Head of caudate nucleus (tissue), 42 donors: ENCODE measurements around the gene AGXT.
"Not testable (repeated sequence)": the region's sequence is repeated elsewhere in the genome, so short reads cannot be mapped to it uniquely, and the experiment has no call there.

Experiments used
- DNase-seq, 42 donors: peaks; one replicate each; pipeline versions ENCODE4 v3.0.0 to v3.0.0-alpha.2; 2020 to 2021; ENCODE audit warnings: mixed read lengths in 7 of 42
- intact Hi-C: fragments of 100-400 bp; cut with DNase I; formaldehyde crosslinking; loops from one replicate; pipeline ENCODE4 v1.15.0; 2022

AGXT gene

GRCh38 chr2:240837621-240838020, 31.0 kb upstream of the AGXT start:
- intact Hi-C loops, result no loop called here

DNA sequence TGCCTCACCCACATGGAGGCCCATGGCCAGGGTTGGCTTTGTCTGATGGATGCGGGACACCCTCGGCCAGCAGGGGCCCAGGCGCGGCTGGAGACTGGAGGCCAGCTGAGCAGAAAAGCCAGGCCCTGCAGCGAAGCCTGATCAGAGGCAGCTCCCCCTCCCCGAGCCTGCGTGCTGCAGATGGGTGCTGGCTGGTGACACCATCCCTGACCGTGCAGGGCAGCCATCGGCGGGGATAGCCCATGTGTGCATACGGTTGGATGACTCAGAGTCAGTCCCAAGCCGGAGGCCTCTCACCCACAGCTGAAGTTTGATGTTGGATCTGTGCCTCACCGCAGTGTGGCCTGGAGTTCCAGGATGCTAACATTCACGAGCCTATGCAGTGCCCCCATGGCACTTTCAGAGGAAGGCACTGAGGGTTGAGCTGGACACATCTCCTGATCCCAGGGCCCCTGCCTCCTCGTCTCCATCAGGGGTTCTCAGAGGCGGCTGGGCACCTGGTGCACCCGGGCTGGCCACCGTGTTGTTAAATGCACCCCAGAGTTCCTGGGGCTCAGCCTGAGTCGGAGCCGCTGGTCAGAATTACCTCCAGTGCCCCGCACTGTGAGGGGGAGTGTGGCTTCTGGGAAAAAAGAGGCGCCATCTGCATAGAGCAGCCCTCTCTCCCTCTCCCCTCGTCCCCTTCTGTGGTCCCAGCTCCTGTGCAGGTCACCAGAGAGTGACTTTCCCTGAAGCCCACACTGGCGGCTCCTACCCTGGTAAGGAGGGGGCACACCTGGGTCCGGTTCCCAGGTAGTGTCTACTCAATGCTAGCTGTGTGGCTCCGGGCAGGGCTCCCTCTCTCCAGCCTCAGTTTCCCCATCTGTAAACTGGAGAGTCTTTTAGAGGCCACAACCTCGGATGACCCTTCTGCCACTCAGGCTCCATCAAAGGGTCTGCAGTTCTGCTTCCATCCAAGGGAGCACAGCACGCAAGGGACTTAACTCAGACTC, 29.2 kb upstream of the AGXT start:
- DNase-seq, result peak in 1 of 42 donors; percentile 52
- intact Hi-C loops, result no loop called here

More at GRCh38 chr2:240837621-240838020, 31.0 kb upstream of the AGXT start:
- no peak for DNase-seq

DNA sequence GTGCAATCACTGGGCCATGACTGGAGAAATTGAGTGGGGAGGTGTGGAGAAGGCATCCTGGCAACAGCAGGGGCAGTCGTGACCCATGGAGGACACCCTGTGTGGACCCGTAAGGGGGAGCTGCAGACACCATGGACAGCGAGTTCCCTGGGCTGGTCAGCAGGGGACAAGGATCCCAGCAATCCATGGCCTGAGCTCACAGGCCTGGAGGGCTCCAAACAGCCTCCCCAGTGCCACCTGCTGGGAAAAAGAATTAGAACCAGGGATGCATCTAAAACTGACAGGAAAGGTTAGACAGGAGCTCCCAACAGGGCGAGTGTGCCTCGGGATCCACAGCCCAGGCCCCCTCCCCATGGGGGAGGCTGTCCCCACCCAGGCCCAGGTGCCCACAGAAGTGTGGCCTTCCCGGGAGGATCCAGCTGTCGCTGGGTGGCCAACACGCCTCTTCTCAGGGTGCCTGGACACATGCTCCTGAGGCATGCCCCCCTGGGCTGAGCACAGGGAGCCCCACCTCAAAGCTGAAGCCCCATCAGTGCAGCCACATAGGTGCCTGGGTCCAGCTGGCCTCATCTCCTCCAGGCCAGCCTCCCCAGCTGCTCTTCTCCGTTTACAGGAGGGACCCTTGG, 28.1 kb upstream of the AGXT start:
- peak; percentile 40 to 92 (median 81) for DNase-seq
- intact Hi-C loops, result no loop called here

GRCh38 chr2:240846309-240846708, 22.3 kb upstream of the AGXT start:
- intact Hi-C loops, DNase-seq: not testable (repeated sequence)

DNA sequence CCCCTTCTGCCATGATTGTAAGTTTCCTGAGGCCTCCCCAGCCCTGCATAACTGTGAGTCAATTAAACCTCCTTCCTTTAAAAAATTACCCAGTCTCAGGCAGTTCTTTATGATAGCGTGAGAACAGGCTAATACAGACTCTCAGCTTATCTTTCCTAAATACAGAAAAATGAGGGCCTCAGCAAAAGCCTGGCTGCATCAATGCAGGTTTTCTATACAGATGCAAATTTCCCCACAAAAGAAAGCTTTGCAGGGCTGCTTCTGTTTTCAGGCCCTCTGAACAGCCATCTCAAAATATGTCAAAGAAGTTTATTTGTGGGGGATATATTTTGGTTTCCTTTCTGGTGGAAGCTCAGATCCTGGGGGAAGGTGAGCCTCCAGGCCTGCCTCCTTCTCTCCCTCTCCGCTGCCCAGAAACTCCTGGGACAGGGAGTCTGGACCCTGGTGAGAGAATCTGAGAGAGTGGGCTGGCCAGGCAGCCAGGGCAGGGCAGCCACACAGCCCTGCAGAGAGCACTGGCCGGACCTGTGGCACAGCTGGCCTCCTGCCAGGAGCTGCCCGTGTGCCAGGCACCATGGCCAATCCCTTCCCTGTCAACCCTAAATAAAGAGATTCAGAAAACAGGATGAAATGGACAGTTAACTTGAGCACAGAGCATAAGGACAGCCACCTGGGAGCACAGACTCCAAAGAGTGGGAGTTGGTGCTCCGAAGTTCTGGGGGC, 21.6 kb upstream of the AGXT start:
- intact Hi-C loops, result no loop called here
- DNase-seq, result no peak

GRCh38 chr2:240847817-240848216, 20.8 kb upstream of the AGXT start:
- no peak for DNase-seq
- intact Hi-C loops, result no loop called here

DNA sequence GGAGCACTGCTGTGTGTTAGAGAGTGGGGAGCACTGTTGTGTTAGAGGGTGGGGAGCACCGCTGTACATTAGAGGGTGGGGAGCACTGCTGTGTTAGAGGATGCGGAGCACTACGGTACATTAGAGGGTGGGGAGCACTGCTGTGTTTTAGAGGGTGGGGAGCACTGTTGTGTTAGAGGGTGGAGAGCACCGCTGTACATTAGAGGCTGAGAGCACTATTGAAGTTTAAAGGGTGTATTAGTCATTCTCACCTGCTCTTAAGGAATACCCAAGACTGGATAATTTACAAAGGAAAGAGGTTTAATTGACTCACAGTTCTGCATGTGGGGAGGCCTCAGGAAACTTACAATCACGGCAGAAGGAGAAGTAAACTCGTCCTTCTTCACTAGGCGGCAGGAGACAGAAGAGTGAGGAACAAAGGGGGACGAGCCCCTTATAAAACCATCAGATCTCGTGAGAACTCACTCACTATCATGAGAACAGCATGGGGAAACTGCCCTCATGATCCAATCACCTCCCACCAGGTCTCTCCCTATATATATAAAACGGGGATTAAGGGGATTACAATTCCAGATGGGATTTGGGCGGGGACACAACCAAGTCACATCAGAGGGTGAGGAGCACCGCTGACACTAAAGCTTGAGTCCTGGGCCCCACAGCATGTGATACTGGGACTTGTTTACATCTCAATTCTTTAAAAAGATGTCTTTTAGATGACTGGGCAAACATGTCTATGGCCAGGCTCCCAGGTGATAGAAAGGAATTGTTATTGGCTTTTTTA, 19.5 kb upstream of the AGXT start:
- intact Hi-C loops, result no loop called here
- DNase-seq, result no peak

DNA sequence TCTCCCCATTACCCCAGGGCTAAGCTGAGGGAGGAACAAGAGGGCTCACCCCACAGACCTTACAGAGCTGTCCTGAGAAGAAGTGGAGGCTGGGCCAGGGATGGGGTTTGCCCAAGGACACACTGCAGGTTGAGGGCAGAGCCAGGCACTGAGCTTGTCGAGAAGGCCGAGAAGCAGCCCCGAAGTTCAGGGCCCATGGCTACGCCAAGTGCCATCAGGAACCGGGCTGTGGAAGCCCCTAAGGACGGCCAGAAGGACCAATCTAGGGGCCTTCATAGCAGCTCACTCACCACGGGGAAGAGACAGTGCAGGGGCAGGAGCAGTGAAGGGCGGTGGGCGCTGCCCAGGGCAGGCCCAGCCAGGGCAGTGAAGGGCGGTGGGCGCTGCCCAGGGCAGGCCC, 18.6 kb upstream of the AGXT start:
- intact Hi-C loops, result no loop called here
- no peak for DNase-seq

GRCh38 chr2:240850756-240851077, 17.9 kb upstream of the AGXT start:
- no peak for DNase-seq
- intact Hi-C loops, result no loop called here

GRCh38 chr2:240851078-240851991, 17.3 kb upstream of the AGXT start:
- intact Hi-C loops, result no loop called here
- DNase-seq, result peak; percentile 63 to 96 (median 91)

DNA sequence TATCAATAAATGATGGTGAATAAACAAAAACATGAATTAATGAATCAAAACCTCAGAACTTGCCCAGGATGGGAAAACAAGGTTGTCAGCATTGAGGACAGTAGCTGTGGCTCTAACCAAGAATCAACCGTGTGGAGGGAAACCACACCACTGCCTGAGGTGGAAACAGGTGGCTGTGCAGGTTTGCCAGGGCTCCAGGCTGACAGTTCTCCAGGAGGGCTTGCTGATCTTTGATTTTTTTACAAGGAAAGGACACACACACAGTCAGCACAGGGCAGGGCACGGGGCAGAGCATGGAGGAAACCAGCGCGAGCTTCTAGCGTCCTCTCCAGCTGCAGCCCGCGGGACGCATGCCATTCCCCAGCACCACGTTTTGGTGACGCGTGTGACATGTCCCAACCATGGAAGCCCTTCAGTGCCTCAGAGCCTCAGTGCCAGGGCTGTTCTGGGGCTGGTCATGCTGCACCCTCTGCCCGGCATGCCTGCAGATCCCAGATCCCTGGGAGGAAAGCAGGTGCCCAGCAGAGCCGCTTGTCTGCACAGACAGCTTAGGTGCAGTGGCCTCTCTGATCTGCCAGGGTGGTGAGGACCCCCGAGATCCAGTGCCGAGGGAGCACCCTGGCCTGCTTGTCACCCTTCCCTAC, 15.8 kb upstream of the AGXT start:
- intact Hi-C loops, result no loop called here
- peak in 2 of 42 donors; percentile 25 for DNase-seq

GRCh38 chr2:240855670-240856069, 13.0 kb upstream of the AGXT start:
- DNase-seq, result peak in 1 of 42 donors; percentile 16
- intact Hi-C loops, result no loop called here

DNA sequence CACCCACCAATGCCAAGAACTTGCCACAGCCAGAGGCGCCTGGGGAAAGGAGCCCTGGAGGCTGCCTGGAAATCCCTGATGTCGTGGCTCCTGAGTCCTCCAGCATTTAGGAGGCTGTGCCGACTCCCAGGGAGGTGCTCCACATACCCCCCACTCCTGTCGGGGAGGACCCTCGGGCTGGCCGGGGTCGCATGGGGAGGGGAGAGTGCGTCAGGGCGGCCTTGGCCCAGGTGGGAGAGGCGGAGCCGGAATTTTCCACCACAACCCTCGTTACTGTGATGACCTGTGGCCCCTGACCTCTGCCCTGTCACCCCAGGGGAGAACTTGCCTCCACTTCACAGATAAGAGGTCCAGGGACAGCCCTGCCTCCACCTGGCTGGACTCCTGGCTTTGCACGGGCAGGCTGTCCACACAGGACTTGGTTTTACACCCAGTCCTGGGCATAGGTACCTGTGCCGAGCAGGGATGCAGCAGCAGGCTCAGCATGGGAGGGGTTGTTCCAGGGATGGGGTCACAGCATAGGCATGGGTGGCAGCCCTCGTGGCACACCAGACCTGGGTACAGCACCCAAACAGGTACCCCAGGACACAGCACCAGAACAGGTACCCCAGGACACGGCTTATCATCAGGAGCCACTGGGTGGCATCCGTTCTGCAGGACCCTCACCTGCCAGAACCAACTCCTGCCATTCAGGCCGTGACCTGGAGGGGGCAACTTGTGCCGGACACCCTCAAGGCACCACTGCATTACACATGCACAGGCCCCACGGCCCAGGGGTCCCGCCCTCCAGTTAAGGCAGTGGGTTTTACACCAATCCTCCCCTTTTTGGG, 12.3 kb upstream of the AGXT start:
- peak in 2 of 42 donors; percentile 23 to 30 for DNase-seq

DNA sequence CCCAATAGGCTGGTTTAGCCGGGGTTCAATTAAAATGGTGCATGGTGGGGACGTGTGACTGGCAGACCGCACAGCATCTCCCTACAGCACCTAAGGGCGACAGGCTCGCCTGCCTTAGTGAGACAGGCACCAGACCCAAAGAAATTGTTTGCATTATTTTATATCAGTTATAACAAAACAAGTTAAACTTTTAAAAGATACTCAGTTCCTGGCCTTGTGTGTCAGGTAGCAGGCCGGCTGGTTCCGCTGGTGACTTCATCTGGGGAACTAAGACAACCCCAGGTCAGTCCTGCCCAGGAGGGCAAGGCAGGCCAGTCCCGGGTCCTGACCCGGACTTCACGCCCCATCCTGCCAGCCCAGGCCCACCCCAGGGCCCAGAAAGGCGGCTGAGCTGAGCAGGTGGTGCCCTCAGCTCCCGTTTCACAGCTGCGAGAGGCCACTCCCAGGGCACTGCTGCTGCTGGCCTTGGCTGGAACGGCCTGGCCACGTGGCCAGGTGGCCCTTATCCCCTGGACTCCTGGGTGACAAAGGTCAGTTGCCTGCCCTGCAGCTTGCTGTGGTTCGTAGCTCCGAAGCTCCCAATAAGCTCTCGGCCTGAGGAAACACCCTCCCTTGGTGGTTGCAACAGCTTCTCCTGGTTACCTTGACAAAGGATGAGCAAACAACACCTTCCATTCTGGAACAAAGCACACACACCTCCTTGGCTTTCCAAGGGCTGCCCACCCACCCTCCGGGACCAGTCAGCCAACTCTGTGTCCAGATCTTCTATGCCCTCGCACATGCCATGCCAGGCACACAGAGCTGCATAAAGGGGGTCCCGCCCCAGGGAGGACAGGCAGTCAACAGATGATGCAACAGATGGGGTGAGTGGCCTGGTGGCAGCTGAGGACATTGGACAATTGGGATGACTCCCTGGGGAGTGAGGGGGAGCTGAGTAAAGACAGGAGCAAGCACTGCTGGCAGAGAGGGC, 11.3 kb upstream of the AGXT start:
- intact Hi-C loops, result no loop called here
- DNase-seq, result peak in 2 of 42 donors; percentile 13 to 37

More for the DNA sequence above, 12.3 kb upstream of the AGXT start:
- intact Hi-C loops, result no loop called here

GRCh38 chr2:240858321-240858720, 10.3 kb upstream of the AGXT start:
- intact Hi-C loops, result no loop called here
- no peak for DNase-seq
